Myocyte (in vitro differentiated cells): ENCODE measurements around the gene NEDD4L. TPM values are rescaled to one million over a fixed set of nuclear protein-coding genes. Genes with fewer than 3 reads are reported as not detected.

Experiments used
- DNase-seq: peaks from one replicate; pipeline ENCODE4 v3.0.0-alpha.2; 2012; ENCODE audit warnings: low read depth
- total RNA-seq: library from RNA; depleted of rRNA; stranded (reverse); fragments of >200 nt; gene quantifications from 2 replicates; pipeline ENCODE4 v1.2.3, GENCODE V29; 2014

The NEDD4L gene
- total RNA-seq, 1 donor from 2014 or later, result 31.7 TPM

DNA sequence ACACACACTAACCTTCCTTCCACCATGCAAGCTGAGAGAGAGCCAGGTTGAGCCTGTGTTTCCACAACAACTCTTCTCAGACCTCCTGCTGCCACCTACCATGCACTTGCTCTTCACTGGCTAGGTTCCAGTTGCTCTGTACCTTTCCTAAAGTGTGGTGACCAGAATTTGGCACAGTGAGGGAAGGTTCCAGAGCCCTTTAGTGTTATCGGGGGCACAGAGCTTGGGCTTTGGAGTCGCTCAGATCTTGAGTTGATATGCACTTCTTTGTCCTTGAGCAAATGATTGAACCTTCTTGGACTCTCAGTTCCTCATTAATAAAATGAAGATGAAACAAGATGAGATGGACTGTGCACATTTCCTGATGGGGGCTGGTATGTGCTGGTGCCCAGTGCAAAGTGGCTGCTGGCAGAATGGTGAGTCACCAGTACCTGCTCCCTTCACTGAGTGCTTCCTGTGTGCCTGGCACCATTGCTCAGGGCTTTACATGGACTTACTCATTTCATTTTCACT is 47.1 kb downstream of the NEDD4L start:
- DNase-seq, result no peak

DNA sequence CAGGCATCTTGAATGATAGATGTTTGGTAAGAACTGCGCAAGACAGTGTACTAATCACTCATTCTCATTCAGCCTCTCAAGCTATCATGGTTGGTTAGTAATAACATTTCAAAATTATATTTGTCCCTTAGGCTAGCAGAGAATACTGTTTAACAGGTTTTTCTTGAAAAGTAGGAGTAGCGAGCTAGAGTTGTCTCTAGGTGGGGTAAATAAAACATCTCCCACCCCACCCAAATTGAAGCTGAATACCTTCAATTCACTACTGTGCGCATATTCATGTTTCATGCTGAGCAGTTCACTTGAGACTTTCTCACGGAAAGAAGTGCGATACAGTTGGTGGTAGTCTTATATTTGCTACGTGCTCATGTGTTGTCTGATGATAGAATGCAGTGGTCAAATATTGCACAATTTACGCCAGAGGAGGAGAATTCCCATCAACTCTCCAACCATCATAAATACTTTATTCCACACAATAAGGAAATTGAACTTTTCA is 49.3 kb downstream of the NEDD4L start:
- no peak for DNase-seq

DNA sequence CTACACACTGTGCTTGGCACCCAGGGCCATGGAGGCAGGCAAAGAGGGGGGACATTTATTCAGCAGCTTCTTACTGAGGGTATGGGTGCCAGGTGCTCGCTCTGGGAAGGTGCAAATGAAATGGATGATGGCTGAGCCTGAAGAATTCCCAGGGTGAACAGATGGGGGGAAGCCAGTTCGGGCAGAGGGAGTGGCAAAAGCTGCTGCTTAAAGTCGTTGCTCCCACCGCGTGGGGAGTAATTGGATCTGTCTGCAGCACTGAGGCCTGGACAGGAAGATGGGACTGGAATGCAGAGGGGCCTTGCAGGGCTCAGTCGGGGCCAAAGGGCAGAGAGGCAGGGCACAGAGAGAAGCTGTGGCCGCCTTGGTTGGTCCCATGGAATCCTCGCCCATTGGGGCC is 51.2 kb downstream of the NEDD4L start:
- DNase-seq, result no peak

DNA sequence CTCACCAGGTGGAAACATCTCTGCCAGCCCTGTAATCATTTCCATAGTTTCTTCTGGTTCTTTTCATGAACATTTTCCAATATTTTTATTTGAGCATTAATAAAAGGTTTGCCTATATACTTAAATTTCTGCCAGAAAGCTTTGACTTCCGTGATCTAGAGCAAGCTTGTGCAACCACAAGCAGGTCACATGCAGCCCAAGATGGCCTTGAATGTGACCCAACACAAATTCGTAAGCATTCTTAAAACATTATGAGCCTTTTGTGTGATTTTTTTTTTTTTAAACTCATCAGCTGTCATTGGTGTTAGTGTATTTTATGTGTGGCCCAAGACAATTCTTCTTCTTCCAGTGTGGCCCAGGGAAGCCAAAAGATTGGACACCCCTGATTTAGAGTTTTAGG is 51.6 kb downstream of the NEDD4L start:
- no peak for DNase-seq

DNA sequence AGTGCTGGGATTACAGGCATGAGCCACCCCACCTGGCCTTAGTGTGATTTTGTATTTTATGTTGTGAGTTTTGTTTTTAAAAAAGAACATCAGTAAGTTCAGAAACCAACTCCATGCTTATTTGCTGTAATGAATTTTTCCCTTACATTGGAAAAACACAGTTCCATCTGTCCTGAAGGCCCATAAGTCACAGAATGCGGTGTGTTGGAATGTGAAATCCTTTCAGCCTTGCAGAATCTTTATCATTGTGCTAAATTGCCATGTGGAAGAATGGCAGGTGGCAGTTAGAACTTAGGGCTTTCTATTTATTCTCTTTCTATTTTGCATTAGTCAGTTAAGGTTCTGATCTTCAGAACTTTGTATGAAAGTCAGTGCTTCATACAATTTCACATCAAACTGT is 52.6 kb downstream of the NEDD4L start:
- no peak for DNase-seq

DNA sequence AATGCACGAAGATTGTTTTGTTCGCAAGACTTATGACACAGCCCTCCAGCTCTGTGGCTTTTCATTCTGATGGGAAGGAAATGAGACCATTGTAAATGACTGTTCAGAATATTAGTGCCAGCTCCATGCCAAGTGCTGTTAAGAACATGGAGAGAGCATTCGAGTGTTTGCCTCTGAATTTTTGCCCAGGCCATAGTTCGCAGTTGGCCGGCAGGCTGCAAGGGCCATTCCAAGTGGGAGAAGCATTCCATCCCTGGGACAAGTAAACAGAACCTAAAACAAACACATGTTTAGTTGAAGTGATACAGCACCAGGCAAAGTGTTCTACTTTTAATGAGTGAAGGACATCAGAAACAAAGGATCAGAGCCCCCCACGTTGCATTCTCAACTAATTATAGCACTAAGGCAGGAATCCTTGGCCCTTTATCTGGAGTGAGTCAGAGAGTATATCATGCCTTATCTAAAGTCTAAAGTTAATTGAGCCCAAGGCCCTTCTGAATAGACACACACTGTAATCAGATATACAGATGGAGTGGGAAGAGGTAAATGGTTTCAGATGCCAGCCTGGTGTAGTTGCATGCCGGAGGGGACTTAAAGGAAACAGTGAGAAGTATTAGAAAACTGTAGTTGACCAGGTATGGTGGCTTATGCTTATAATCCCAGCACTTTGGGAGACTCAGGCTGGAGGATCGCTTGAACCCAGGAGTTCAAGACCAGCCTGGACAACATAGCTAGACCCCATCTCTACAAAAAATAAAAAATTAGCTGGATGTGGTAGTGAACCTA is 53.3 kb downstream of the NEDD4L start:
- DNase-seq, result peak; percentile 10

DNA sequence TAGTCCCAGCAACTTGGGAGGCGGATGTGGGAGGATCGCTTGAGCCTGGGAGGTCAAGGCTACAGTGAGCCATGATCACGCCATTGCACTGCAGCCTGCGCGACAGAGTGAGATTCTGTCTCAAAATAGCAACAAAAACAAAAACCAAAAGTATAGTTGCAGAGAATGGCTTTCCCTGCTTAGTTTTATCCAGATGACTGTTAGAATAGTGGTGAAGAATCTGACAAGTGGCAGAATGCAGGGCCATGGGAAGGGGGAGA is 53.8 kb downstream of the NEDD4L start:
- no peak for DNase-seq

DNA sequence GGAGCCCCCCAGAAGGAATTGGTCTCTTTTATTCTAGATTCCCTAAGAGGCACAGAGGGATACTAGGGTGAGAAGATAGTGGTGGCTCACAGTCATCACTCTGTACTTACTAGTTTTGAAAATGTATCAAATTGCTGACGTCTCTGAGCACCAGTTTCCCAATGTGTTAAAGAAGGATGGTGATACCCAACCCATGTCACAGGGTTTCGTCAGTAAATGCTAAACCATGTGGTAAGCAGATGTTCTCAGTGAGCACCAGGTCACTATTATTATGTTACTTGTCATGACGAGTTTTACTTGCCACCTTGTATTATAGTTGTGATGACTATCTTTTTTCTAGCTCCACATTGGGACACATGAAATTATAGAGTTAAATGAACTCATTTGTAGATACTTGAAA is 54.7 kb downstream of the NEDD4L start:
- no peak for DNase-seq

DNA sequence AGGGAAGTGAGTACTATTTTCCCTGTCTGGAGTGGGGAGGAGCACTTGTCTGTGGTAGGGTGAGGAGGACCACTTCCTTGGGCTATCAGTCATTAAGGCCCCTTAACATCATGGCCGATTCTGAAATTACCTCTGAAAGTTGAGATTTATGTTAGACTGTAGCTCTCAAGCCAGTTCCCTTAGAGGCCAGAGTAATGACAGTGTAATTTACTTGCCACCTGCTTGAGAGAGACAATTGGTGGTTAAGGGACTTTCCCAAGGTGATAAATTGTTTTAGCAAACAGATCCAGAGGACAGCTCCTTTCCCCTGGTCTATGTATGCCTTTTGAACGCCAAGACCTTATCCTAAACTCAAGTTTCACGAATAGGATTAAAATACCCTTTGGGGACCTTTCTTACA is 56.1 kb downstream of the NEDD4L start:
- no peak for DNase-seq

DNA sequence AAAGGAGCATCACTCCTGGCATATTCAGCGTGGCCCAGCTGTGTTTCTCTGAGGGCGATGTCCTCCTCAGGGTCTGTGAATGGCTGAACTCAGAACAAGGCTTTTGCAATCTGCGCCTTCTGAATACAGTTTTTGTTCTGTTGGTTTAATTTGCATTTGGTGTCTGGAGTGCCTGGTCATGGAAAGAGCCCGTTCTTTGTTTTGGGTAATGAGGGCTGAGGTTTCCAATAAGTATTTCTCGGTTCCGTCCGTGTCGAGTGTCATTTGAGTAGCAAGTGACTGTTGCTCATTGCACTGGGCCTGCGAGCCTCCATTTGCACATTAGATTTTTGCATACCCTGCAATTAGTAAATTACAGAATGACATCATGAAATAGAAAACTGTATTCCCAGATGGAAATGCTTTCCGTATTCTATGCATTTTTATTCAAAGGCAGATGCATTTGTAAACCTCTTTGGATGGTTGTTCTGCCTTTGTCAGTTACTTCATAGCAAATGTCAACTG is 57.3 kb downstream of the NEDD4L start:
- DNase-seq, result no peak

DNA sequence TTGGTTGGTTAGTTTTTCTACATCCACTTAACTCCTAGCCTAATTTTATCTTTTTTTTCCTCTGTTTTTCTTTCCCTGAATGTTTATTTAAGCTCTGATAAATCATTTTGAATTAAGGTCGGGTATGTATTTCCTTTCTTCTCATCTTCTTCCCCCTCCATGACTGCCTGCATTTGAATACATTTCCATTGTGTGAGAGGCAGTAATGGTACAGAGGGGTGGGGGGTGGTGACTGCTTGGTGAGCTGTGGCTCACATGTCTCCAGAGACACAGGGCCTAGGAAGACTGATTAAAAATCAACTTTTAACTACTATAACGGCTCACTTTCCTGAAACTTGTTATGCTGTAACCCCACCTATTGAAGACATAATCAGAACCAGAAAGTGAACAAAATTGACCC is 58.0 kb downstream of the NEDD4L start:
- DNase-seq, result no peak

DNA sequence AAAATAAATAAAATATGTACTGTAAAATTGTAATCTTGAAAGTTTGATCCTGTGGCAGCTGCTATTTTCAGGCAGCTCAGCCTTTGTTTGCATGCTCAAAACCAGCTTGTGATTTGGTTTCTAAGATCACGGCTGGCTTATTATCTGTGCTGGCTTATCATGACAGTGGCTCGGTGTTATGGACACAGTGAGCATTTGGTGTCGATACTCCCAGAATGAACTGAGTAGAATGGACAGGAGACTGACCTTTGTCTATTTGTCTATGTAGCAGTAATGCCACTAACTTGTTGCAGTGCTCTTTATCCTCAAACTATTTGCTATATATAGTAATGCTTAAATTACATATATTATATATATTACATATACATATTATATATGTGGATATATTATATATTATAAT is 58.8 kb downstream of the NEDD4L start:
- DNase-seq, result no peak

DNA sequence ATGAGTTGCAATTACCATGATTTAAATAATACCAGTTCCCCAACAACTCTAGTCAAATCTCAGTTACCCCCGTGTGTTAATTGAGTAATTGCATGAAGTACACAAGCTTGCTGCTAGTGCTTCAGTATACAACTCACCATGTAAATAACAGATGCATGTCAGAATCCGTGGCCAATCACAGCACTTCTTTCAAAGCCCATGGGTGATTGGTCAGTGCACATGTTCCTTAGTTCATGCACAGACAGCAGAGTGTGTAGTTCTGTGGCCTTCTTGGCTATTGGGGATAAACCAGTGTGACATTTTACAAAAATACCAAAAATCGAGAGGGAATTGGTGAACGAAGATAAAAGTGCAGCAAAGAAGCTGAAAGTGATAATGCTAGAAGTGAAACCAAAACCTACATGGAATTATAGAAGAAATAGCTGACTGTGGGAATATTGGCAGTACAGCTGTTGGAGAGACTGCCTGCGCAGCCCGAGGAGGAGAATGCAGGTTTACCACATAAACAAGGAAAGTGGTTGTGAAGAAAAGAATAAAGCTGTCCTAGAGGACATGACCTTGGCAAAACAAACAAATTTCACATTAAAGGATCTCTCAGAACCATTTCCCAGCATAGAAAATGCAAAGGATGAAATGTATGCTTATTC is 59.4 kb downstream of the NEDD4L start:
- peak; percentile 18 for DNase-seq

DNA sequence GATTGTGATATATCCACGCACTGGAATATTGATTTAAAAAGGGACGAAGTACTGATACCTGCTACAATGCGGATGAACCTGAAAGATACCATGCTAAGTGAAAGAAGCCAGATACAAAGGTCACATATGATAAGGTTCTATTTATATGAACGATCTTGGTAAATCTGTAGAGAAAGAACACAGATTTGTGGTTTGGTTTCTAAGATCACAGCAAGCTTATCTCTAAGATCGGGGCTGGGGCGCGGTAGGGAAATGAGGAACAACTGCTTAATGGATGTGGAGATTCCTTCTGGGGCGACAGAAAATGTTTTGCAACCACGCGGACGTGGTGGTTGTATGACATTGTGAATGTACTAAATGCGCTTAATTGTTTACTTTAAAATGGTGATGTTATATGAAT is 60.1 kb downstream of the NEDD4L start:
- no peak for DNase-seq

DNA sequence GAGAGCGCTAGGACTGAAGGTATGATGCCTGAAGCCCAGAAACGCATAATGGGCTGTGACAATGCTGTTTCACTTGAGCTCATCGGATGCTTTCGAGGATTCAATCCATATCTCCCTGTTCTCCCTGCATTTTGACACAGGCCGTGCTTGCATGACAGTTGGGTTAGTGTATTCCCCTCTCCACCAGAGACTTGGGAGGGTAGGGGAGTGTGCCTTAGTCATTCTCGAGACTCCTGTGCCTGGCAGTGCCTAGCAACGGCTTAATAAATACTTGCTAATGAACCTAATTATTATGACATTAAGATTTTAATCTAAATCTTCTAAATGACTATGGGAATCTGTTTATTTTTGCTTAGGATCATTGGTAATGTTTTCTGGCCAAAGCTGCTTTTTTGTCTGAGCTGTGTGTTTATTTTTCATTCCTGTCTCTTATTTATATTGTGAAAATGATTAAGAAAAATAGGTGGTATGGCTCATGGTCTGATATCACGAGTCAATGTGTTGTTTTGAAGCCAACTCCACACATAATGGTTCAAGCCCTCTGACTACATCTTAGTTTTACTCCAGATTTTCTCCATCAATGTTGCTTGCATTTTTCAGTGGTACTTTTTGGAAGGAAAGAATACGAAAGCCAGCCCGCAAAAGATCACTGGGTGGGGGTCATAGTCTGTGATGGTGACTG is 61.3 kb downstream of the NEDD4L start:
- DNase-seq, result no peak

DNA sequence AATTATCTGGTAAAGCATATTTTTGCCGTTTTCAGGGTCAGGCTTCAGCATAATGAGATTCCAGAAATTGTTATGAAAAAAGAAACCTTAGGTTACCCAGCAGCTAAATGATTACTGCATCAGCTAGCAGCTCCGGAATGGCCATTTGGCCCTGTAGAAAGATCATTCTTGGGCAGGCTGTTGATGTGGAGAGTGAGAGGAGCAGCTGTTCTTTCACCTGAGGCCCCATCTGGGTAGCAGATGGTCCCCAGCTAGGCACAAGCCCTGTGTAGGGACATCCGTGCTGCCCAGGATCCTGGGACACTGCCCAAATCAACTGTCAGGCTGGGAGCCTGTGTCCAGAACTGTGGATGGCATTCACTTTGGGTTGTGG is 61.8 kb downstream of the NEDD4L start:
- DNase-seq, result peak; percentile 35

DNA sequence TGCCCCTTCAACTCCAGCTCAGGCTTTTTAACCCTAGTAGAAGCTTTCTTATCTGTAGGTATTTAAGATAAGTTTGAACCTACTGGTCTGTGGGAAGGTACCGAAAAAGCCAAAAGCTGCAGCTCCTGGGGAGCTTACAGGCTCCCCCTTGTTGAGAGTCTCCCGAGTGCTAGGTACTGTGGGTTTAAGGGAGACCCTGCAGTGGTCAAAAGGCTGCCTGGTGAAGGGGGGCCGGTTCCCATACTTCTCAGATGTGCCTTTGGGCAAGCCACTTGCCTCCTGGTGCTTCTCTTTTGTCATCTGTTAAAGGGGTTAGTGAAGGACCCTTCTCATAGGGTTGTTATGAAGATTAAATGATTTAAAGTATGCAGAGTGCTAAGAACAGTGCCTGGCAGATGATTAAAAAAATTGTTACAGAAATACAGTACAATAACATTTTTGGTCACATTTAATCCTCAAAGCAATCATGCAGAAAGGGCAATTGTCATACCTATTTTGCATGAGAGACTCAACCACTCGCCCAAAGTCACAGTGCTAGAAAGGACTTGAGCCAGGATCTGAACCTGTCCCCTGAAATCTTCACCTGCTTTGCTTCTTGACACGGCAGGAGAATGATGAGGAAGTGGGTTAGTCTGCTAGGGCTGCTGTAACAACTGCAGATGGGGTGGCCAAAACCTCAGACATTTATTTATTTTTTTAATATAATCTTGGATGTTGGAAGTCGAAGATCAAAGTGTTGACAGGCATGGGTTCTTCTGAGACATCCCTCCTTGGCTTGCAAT is 62.5 kb downstream of the NEDD4L start:
- no peak for DNase-seq

DNA sequence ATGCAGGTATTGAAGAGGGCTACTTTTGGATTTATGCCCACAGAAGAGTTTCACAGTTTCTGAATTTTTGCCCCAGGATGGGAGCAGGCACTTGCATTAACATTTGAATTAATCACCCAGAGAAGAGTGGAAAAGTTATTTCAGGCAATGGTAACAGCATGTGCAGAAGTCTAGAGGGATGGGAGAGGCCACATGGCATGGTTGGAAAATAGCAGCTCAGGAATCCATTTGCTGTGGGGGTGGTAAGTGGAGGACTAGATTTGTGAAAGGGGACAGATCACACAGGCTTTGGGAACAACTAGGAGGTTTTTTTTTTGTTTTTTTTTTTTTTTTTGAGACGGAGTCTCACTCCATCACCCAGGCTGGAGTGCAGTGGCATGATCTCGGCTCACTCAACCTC is 65.2 kb downstream of the NEDD4L start:
- peak; percentile 41 for DNase-seq

DNA sequence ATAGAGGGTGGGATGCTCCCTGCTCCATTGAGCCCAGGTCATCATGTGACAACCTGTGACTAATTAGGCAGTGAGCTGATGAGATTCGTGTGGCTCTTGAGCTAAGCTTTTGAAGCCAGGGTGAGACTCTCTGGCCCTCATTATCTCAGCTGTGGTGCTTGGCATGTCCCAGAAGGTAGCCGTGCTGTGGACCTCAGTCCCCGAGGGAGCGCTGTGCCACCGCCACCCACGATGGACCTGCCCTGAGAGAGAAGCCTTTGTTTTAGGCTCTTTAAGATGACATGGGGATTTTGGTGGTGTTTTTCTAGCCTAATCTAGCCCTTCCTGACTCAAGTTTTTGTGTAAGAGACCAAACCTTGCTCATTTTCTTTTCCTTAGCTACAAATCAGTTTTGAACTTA is 66.4 kb downstream of the NEDD4L start:
- no peak for DNase-seq

DNA sequence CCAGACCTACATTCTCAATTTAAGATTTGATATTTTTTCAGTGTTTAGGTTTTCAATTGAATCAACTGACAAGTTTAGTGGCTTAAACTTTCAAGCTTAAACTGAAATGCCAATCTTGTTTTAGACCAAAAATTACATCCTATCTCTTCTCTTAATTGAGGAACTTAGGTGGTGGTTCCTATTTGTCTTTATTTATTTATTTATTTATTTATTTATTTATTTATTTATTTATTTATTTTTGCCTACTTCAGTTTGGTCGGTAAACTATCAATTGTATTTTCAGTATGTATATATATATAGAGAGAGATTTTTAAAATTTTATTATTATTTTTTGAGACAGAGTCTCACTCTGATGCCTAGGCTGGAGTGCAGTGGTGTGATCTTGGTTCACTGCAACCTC is 68.1 kb downstream of the NEDD4L start:
- DNase-seq, result no peak

DNA sequence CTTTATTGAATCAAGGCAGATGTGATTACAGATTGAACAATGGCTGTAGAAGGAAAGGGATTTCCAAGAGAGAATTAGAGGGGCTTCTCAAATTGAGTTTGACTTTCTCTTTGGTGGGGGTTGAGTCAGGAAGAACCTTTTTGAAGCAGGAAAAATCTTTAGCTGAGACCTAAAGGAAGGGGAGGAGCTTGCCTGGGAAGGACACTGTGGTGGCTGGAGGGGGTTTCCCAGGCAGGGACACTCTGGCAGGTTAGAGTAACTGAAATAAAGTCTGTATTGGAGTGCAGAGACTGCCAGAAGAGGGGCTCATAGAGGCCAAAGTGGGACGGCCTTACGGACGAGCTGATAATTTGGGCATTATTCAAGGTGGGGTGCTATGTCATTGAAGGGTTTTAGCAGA is 69.3 kb downstream of the NEDD4L start:
- DNase-seq, result no peak

DNA sequence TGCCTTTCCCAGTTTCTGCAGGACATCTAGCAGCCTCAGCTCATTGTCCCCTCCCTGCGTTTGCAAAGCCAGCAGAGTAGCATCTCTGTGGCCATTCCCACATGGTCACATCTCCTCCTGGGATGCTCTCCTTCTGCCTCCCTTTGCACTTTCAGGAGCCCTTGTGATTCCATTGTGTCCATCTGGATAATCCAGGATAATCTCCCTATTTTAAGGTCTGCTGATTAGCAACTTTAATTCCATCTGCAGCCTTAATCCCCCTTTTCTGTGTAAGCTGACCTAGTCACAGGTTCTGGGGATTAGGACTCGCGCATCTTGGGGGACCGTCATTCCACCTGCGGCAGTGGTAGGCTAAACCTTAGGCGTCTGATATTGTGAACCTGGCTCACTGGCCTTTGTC is 70.7 kb downstream of the NEDD4L start:
- DNase-seq, result no peak
